ENCODE measurements around the gene CAPN5. TPM values are rescaled to one million over a fixed set of nuclear protein-coding genes. Genes with fewer than 3 reads are reported as not detected.

Gene CAPN5
- total and polyA plus RNA-seq, 2 of the 8 experiments (the other 6 are each of a cell fraction or from before 2014, with no cell fraction given) = 21.5 to 22.4 TPM

- H4K91ac ChIP-seq (replicated peaks; ENCODE audit: insufficient read length, low read length) = peak overlapping the region; percentile 19
- peak overlapping the region; percentile 64 to 68 for H3K4me2 ChIP-seq (ENCODE audit: insufficient read depth in 1 of 2, low read depth in 2 of 2, low read length in 2 of 2)
- H3K79me2 ChIP-seq (ENCODE audit: control insufficient read depth in 1 of 2, insufficient read depth in 2 of 2, low read length in 2 of 2) = no peaks in the 10 kb centered on the region
- peaks cover 4% of the 10 kb centered on the region; the same call in 1 of the 2 replicates for H3K23me2 ChIP-seq (ENCODE audit: low read depth, low read length)
- H3K9ac ChIP-seq (replicated peaks in 1 of 4; ENCODE audit: extremely low read depth in 1 of 4, low read depth in 3 of 4, low read length in 3 of 4) = no peak overlapping the region; a peak in 1 of 7 replicates
- no peak overlapping the region for H3K23ac ChIP-seq (ENCODE audit: insufficient read length)
- ChIA-PET POLR2A (ENCODE audit: partially characterized antibody) (interaction anchor here (1.2 to 1.3 kb wide), 2 partner anchors 27 to 119 kb away, joined by 3 read pairs; partner anchors contain the start of gene CAPN5), CTCF (ENCODE audit: partially characterized antibody) (interaction anchor here (0.6 to 4.0 kb wide), 32 partner anchors 7 to 854 kb away, joined by 3 to 40 read pairs (median 5); no protein-coding TSS in a partner anchor)
- H3K9me3 ChIP-seq (ENCODE audit: insufficient read depth in 2 of 2, low read depth in 1 of 2, low read length in 1 of 2) = peaks cover 0 to 8% of the 10 kb centered on the region in 2 experiments; a peak in 2 of 4 replicates
- H2BK12ac ChIP-seq (ENCODE audit: low read depth, low read length) = peak overlapping the region; percentile 84; the same call in 1 of the 2 replicates
- H2BK20ac ChIP-seq (ENCODE audit: low read length) = peak overlapping the region; percentile 48; the same call in 1 of the 2 replicates
- H3K18ac ChIP-seq (ENCODE audit: extremely low read depth, low read length) = no peak overlapping the region; the same call in none of the 2 replicates
- H3K4me3 ChIP-seq (ENCODE audit: extremely low read depth in 1 of 4, insufficient read depth in 2 of 4, low read depth in 3 of 4, low read length in 4 of 4) = peak overlapping the region; percentile 9 to 51 (median 17); a peak in 5 of 8 replicates
- H2BK120ac ChIP-seq (replicated peaks; ENCODE audit: low read depth, low read length) = no peak overlapping the region
- H4K8ac ChIP-seq (ENCODE audit: extremely low read depth, insufficient read depth, low read length) = peak overlapping the region; percentile 92
- peaks cover 0 to 9% (median 4%) of the 10 kb centered on the region in 4 experiments; a peak in 5 of 7 replicates for H3K4me1 ChIP-seq (replicated peaks in 1 of 4; ENCODE audit: control insufficient read depth in 3 of 4, insufficient read depth in 4 of 4, low read length in 3 of 4)
- H3K27me3 ChIP-seq (replicated peaks in 1 of 4; ENCODE audit: control insufficient read depth in 3 of 4, extremely low read depth in 1 of 4, insufficient read depth in 3 of 4, low read length in 3 of 4) = peaks cover 14 to 34% (median 30%) of the 10 kb centered on the region in 4 experiments
- no peak overlapping the region for H4K5ac ChIP-seq (ENCODE audit: insufficient read length, low read depth, low read length)
- FAIRE-seq (no peak), DNase-seq (ENCODE audit: low read depth in 1 of 2, low spot score in 2 of 2) (peak in 1 of 2 experiments; percentile 86)
- H3K4ac ChIP-seq (replicated peaks; ENCODE audit: insufficient read length, low read depth, low read length) = no peak overlapping the region
- no peaks in the 10 kb centered on the region for H3K79me1 ChIP-seq (ENCODE audit: low read depth, low read length)
- H3K36me3 ChIP-seq (ENCODE audit: control insufficient read depth in 2 of 4, insufficient read depth in 4 of 4, low read length in 3 of 4) = peaks cover 0 to 6% (median 0%) of the 10 kb centered on the region in 4 experiments; a peak in 1 of 8 replicates
- 36% methylated on average over 77 of the region's 109 CpGs; no CpG with 5 or more reads in 1 of the 2 experiments for WGBS, 2 experiments (ENCODE audit: extremely low coverage in 1 of 2, insufficient coverage in 1 of 2, insufficient read length in 1 of 2, insufficient replicate concordance in 2 of 2, low coverage in 1 of 2, low lambda C conversion rate in 2 of 2, missing lambda C conversion rate in 1 of 2)
- H2AFZ ChIP-seq (ENCODE audit: low read length) = peak overlapping the region; percentile 3; the same call in 1 of the 2 replicates
- no peaks in the 10 kb centered on the region for H4K20me1 ChIP-seq (replicated peaks in 1 of 2; ENCODE audit: control insufficient read depth in 1 of 2, insufficient read depth in 2 of 2, low read length in 2 of 2)
- H2AK5ac ChIP-seq (ENCODE audit: low read depth, low read length) = no peak overlapping the region
- no peak overlapping the region for H2BK5ac ChIP-seq (ENCODE audit: low read depth, low read length)
- H3K27ac ChIP-seq (ENCODE audit: low read depth, low read length) = no peak overlapping the region
- H3K14ac ChIP-seq (ENCODE audit: insufficient read length) = no peak overlapping the region
- H3K56ac ChIP-seq (replicated peaks; ENCODE audit: insufficient read length, low read depth, low read length) = no peak overlapping the region
- 0 out of 2 replicates have a peak overlapping the region, but pooled peaks have one; percentile 61 for H2BK15ac ChIP-seq (ENCODE audit: low read length)
- TF ChIP-seq CREB1 (IDR thresholded peaks at IDR 0.05) = peak; percentile 7
- no peak for TF ChIP-seq HDAC6 (IDR thresholded peaks at IDR 0.05; ENCODE audit: low read depth, low read length)
- TF ChIP-seq POU5F1 (IDR thresholded peaks at IDR 0.05; ENCODE audit: low read depth, low read length) = no peak
- TF ChIP-seq RAD21 (IDR thresholded peaks at IDR 0.05 in 1 of 2, conservative IDR thresholded peaks at IDR 0.05 in 1 of 2; ENCODE audit: low read depth in 2 of 2, low read length in 2 of 2) = peak; percentile 54 to 70; a peak in 3 of 4 replicates
- no peak; the same call in 1 of the 2 replicates for TF ChIP-seq USF2 (IDR thresholded peaks at IDR 0.05; ENCODE audit: low read length)
- peak; percentile 42 for TF ChIP-seq RNF2 (IDR thresholded peaks at IDR 0.05; ENCODE audit: borderline replicate concordance, low read depth, low read length, missing control alignments, poor library complexity, severe bottlenecking)
- no peak for TF ChIP-seq TBP (IDR thresholded peaks at IDR 0.05; ENCODE audit: low read depth, low read length)
- no peak for TF ChIP-seq PHF8 (conservative IDR thresholded peaks at IDR 0.05; ENCODE audit: low read depth, low read length)
These were observed 27.0 kb upstream of the CAPN5 start for GRCh38 chr11:77039491-77040400.
